ENCODE data around the gene RPL37A.

GRCh38 chr2:216546641-216547403, 48.2 kb downstream of the RPL37A start:
- no peak for TF ChIP-seq CTCF (IDR thresholded peaks at IDR 0.05)
- no peak for TF ChIP-seq EZH2 (IDR thresholded peaks at IDR 0.05)
- TF ChIP-seq EZH2phosphoT487 (IDR thresholded peaks at IDR 0.05), result no peak
